GM12874 (cell line): Measurements from ENCODE around the gene ZNF451.

ENCODE experiments used
- TF ChIP-seq, protein P1 (sequence below): IDR thresholded peaks from 2 replicates; pipeline ENCODE4 v1.5.1; 2011; ENCODE audit warnings: low read depth, mild to moderate bottlenecking, control low read depth, low read length, moderate library complexity; ENCODE audit not compliant: insufficient read depth

Gene ZNF451

DNA sequence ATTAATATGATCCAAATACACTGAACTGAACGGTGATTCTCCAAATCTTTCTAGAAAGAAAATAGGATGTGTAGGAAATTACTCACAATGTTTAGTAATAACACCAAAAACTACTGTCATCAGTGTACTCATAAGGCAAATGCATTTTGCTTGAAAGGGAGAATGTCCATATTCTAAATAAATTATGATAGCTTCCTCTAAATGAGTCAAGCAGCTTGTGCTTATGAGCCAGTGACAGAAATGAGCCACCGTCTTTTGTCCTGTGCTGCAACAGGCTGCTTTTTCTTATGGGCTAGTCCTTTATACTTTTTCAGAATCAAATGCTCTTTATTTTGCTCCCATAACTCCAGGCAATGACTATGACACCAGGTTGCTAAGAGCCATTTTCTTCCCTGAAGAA is 4.5 kb upstream of the ZNF451 start:
- TF ChIP-seq, protein P1, sequence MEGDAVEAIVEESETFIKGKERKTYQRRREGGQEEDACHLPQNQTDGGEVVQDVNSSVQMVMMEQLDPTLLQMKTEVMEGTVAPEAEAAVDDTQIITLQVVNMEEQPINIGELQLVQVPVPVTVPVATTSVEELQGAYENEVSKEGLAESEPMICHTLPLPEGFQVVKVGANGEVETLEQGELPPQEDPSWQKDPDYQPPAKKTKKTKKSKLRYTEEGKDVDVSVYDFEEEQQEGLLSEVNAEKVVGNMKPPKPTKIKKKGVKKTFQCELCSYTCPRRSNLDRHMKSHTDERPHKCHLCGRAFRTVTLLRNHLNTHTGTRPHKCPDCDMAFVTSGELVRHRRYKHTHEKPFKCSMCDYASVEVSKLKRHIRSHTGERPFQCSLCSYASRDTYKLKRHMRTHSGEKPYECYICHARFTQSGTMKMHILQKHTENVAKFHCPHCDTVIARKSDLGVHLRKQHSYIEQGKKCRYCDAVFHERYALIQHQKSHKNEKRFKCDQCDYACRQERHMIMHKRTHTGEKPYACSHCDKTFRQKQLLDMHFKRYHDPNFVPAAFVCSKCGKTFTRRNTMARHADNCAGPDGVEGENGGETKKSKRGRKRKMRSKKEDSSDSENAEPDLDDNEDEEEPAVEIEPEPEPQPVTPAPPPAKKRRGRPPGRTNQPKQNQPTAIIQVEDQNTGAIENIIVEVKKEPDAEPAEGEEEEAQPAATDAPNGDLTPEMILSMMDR = no peak

DNA sequence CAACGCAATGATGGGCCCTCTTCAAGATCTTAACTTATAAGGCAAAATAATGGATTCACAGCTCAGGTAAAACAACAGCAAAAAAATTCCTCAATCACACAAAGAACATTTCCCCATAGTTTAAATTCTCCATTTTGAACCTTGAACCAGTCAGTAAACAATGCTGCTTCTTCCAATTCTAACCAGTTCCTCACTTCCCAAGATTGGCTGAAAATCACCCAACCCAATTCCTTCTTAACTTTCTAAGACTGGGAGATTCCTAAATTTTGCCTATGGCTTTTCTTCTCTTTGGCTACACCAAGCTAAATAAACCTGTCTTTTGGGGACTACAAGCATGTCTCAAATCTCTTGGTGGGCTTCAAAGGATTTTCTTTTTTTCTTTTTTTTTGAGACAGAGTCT is 3.1 kb upstream of the ZNF451 start:
- TF ChIP-seq, protein P1 = no peak

DNA sequence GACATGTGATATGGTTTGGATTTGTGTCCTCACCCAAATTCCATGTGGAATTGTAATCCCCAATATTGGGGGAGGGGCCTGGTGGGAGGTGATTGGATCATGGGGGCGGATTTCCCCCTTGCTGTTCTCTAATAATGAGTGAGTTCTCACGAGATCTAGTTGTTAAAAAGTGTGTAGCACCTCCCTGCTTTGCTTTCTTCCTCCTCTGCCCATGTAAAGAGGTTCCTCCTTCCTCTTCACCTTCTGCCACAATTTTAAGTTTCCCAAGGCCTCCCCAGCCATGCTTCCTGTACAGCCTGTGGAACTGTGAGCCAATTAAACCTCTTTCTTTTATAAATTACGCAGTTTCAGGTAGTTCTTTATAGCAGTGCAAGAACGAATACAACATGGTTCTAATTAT is 2.1 kb upstream of the ZNF451 start:
- TF ChIP-seq, protein P1 = no peak

DNA sequence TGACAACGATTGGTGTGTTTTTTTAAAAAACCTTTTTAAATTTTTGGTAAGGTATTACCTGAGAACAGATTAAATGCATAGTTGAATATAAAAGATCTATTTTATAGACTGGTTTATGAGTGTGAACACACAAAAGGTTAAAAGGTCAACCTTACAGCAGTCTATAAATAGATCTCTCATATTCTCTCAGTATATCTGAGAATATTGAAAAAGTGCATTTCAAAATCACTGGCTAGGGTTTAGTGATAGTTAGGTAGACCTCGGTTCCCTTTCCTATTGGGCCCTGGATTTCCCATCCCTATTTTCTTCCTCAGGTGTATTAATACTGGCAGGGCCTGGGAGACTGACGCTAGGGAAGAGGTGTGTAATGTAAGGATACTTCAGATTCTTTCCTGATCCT is 723 bp upstream of the ZNF451 start:
- TF ChIP-seq, protein P1 = no peak

DNA sequence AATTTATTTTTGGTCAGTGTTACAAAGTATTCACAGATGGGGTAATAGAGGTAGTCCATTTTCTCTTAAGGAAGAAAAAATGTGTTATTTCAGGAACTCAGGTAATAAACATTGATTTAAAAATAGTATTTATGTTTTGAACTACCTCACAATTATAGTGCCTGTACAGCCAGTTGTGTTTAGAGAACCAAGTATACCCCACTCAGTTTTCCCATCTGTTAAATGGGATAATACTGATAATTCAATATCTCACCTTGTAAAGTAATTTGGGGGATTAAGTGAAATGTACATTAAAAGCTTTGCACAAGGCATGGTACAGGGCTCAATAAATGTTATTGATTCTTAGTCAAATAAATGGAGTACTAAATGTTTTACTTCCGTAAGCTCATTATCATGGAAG is 4.7 kb downstream of the ZNF451 start:
- TF ChIP-seq, protein P1 = no peak

DNA sequence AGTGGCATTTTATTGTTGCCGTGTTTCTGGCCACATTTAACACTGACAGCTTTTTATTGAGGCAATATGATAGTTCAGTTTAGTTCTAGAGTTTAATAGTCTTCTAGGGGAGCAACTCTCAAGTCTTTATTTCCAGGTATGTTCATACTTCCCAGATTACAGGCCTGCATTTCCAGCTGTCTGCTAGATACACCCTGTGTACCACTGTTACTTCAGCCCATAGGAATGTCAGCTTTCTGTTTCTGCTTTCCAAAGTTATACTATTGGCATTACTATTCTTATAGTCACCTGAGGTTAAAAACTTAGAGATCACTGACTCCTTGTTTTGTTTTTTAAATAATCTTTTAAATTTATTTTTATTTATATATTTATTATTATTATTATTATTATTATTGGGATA is 7.6 kb downstream of the ZNF451 start:
- TF ChIP-seq, protein P1 = no peak

DNA sequence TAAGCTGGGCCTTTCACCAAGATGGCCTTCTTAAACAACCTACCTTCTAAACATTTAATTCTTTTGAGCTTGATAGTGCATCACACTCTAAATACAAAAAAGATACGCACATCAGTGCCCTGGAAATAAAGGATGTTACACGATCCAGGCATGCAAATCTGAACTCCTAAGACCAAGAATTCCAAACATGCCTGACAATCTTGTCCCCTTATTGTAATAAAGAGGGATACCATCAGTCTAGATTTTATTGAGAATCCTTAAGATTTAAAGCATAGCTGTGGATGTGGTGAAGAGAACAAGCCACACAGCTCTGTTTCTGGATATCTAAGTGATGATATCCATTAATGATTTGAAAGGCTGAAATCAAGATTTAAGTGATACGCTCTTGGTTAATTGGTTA is 13.0 kb downstream of the ZNF451 start:
- TF ChIP-seq, protein P1 = no peak

DNA sequence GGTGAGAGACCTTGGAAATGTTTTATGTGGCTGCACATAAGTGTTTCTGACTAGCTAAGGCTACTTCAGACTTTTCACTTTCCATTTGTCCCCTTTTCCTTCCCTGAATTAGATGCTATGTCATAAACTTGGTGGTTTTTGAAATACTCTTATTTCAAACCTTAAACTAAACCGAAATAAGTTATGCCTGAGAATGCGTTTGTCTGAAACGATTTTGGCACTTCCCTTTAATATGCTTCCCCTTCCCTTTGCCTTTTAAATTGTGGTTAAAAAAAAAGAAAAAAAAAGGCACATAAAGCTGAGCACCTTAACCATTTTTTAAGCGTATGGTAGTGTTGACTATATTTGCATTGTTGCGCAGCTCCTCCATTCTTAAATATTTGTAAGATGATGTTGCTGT is 14.3 kb downstream of the ZNF451 start:
- TF ChIP-seq, protein P1 = no peak
